Activated CD8-positive, alpha-beta memory T cell treated with anti-CD3 and anti-CD28 coated beads for 36 hours (primary cell): ENCODE data around the gene MGME1. TPM values are rescaled to one million over a fixed set of nuclear protein-coding genes. Genes with fewer than 3 reads are reported as not detected.

Source experiments
- CTCF ChIA-PET: fragments of 350-600 bp; sonication (Branson Sonifier 250); formaldehyde crosslinking; loops from one replicate; lab custom pipeline; 2021; ENCODE audit warnings: antibody characterized with exemption; lab: Charles Lee
- POLR2A ChIA-PET: fragments of 350-600 bp; sonication (Branson Sonifier 250); formaldehyde crosslinking; loops from one replicate; lab custom pipeline; 2021; ENCODE audit warnings: antibody characterized with exemption; lab: Charles Lee
- total RNA-seq, 2 experiments: library from RNA; stranded (reverse); gene quantifications; one replicate each; pipeline ENCODE4 v1.2.3, GENCODE V29; 2021

Gene MGME1
- total RNA-seq, 2 experiments from 2014 or later, result 29.2 to 30.2 TPM

DNA sequence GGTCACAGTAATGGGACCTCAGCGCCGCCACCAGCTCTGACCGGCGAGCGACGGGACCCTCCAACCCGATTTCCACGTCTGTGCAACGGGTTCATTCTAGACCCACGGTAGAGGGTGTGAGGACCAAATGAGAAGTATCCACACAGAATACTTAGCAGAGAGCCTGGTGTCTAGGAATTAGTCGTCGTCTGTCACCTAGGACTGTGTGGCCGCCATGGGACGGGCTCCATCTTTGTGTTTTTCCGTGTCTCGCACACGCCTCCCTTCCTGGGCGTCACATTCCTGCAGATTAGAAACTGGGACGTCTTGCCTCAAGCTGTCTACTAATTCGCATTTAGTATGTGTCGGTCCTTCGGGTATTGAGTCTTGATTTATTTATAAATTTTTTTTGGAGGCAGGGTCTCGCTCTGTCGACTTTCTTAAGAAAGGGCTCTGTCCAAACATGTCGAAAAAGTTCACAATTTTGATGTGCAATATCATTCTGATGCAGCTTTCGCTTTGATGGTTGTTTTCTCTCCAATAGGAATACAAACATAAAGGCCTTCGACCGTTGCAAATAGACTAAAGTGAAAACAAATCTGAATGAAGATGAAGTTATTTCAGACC, 563 bp downstream of the MGME1 start:
- CTCF ChIA-PET, result interaction anchor here (0.6 to 1.5 kb wide), 2 partner anchors 13 to 26 kb away, joined by 3 to 4 read pairs; no protein-coding TSS in a partner anchor
- POLR2A ChIA-PET, result interaction anchor here (0.9 to 1.5 kb wide), 2 partner anchors 11 to 399 kb away, joined by 3 to 4 read pairs; partner anchors contain the start of gene DSTN

DNA sequence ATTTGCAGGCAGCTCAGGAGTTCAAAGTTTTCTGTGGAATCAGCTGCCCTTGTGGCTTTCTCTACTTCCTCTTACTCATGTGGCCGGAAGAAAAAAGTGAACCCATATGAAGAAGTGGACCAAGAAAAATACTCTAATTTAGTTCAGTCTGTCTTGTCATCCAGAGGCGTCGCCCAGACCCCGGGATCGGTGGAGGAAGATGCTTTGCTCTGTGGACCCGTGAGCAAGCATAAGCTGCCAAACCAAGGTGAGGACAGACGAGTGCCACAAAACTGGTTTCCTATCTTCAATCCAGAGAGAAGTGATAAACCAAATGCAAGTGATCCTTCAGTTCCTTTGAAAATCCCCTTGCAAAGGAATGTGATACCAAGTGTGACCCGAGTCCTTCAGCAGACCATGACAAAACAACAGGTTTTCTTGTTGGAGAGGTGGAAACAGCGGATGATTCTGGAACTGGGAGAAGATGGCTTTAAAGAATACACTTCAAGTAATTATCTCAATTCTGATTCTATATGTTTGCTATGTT, 1.1 kb downstream of the MGME1 start:
- CTCF ChIA-PET, result interaction anchor here (0.6 to 1.5 kb wide), 3 partner anchors 14 to 31 kb away, joined by 3 to 4 read pairs (median 3); no protein-coding TSS in a partner anchor
- POLR2A ChIA-PET, result interaction anchor here (0.9 to 1.5 kb wide), 2 partner anchors 11 to 400 kb away, joined by 3 to 4 read pairs; partner anchors contain the start of gene DSTN

DNA sequence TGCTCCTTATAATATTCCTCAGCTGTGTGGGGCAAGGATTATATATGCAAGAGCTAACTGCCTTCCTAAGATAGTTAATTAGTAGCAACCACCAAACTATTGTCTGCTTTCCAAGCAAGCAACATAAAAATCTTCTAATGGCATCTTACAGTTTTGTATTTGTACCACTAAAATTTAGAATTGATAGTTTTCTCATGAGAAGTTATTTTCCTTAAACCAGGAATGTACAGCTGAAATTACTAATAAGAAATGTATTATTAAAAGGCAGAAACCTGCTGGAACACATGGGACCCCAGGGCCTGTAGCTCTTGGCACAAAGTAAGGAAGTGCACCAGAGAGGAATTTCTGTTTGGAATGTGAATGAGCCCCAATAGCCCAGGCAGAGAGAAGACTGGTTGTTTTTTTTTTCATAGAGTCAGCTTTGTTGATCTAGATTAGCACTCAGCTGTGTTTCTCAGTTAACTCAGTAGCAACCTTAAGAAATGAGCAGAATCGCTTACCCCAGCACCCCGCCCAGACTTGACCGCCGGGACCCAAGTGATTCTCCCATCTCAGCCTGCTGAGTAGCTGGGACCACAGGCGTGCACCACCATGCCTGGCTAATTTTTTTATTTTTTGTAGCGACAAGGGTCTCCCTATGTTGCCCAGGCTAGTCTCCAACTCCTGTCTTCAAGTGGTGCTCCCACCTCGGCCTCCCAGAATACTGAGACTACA, 2.6 kb downstream of the MGME1 start:
- ChIA-PET CTCF (interaction anchor here (1.3 to 1.5 kb wide), 2 partner anchors 24 to 33 kb away, joined by 3 to 5 read pairs; no protein-coding TSS in a partner anchor), POLR2A (interaction anchor here (0.9 to 1.1 kb wide), 2 partner anchors 13 to 19 kb away, joined by 4 read pairs; no protein-coding TSS in a partner anchor)

DNA sequence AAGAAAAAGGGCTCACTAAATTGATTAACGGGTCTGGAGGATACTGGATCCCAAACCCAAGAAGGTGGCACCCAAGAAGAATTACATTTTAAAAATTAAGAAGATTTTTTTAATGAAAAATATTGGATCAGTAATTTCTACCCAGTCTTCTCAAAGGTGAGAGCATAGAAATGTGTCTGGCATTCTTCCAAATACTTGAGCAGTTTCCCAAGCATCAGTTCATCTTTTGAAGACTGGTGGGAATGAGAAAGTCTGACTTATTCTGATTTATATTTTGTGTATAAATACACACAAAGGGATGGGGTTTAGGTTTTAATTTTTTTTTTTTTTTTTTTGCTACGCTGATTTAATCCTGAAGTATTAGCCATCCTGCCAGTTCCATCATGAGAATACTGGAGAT, 3.3 kb downstream of the MGME1 start:
- ChIA-PET CTCF (no interaction called here), POLR2A (interaction anchor here (0.9 kb wide), 1 partner anchor 14 kb away, joined by 4 read pairs; no protein-coding TSS in a partner anchor)

DNA sequence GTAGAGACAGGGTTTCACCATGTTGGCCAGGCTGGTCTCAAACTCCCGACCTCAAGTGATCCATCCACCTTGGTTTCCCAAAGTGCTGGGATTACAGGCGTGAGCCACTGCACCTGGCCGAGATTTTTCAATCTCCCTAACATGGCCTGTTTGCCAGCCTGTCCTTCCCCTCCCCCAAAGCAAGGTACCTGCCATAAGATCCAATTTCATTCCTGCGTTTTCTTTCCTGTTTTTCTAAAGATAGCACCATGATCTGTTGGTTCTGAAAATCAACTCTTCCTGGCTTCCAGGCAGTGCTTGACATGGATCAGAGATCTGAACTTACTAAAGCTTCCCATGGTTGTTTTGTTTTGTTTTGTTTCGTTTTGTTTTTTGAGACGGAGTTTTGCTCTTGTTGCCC, 7.5 kb downstream of the MGME1 start:
- POLR2A ChIA-PET, result no interaction called here

DNA sequence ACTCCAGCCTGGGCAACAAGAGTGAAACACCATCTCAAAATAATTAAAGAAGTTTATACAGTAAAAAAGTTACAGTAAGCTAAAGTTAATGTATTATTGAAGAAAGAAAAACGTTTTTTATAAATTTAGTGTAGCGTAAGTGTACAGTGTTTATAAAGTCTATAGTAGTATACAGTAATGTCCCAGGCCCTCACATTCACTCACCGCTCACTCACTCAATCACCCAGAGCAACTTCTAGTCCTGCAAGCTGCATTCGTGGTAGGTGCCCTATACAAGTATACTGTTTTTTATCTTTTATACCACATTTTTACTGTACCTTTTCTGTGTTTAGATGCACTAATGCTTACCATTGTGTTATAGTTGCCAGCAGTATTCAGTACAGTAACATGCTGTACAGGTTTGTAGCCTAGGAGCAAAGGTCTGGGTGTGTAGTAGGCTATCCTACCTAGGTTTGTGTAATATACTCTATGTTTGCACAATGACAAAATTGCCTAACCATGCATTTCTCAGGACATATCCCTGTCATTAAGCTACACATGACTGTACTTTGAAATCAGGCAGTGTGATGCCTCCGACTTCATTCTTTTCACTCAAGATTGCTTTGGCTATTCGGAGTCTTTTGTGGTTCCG, 16.7 kb downstream of the MGME1 start:
- POLR2A ChIA-PET, result no interaction called here
- CTCF ChIA-PET, result no interaction called here

More for the DNA sequence above, 7.5 kb downstream of the MGME1 start:
- CTCF ChIA-PET, result no interaction called here

DNA sequence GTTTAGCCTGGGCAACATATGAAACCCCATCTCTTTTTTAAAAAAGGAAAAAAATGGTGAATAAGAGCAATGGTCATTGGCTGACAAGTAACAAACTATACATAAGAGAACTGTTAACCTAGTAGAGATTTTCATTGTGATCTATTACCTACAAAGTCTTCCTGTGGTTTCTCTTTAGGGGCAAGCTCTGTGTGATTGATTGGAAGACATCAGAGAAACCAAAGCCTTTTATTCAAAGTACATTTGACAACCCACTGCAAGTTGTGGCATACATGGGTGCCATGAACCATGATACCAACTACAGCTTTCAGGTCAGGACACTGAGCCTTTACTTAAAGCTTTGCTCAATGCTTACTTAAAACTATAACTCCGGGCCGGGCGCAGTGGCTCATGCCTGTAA, 19.2 kb downstream of the MGME1 start:
- CTCF ChIA-PET, result interaction anchor here (1.1 kb wide), 1 partner anchor 8 kb away, joined by 4 read pairs; no protein-coding TSS in a partner anchor
- POLR2A ChIA-PET, result no interaction called here

DNA sequence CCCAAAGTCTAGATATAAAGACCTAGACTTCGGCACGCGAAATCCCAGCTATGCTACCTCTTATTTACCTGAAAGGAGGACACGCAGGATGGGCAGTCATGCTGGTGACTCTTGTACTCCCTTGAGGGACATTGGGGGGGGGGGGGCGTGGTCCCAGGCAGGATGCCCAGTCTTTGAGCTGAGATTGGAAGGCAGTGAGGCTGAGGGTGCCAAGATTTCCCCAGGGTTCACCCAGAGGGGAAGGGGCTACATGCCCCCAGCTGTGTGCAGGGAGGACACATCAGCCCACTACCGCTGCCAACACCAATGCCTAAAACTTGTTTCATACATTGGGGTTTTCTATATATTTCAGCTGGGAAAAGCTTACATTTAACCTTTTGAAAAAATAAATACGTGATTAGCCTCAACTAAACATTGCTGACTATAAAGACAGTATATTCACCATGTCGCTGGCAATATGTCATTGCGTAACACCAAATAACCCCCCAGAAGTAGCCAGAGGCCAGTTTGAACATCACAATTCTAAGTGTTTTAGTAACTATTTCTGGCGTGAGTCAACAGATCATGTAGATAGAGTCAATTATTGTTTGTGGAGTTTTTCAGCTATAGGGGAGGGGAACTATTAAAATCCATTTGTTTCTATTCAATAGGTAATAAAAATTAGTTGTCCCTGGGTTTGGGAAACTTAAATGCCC, 21.6 kb downstream of the MGME1 start:
- POLR2A ChIA-PET, result interaction anchor here (1.0 to 1.1 kb wide), 2 partner anchors 19 to 27 kb away, joined by 4 read pairs; no protein-coding TSS in a partner anchor

DNA sequence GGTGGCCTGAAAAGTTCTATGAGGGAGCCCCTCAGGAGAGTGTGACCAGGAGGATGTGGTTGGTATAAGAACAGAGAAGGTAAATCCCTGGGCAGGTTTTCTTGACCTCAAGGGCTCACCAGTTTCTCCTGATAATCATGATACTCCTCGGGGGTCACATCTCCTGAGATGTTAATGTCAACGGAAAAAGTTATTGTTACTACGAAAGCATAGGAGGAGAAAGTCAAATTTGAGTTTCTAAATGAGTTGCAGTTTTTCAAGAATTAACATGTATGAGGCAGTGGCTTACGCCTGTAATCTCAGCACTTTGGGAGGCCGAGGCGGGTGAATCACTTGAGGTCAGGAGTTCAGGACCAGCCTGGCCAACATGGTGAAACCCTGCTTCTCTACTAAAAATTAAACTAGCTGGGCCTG, 23.4 kb downstream of the MGME1 start:
- CTCF ChIA-PET, result interaction anchor here (0.6 to 1.2 kb wide), 2 partner anchors 11 to 24 kb away, joined by 3 read pairs; partner anchors contain the start of gene SNX5
- POLR2A ChIA-PET, result interaction anchor here (0.6 to 1.0 kb wide), 4 partner anchors 12 to 1261 kb away, joined by 3 to 10 read pairs (median 3); partner anchors contain the start of gene RRBP1

More for the DNA sequence above, 21.6 kb downstream of the MGME1 start:
- CTCF ChIA-PET, result interaction anchor here (0.9 kb wide), 1 partner anchor 17 kb away, joined by 4 read pairs; no protein-coding TSS in a partner anchor

DNA sequence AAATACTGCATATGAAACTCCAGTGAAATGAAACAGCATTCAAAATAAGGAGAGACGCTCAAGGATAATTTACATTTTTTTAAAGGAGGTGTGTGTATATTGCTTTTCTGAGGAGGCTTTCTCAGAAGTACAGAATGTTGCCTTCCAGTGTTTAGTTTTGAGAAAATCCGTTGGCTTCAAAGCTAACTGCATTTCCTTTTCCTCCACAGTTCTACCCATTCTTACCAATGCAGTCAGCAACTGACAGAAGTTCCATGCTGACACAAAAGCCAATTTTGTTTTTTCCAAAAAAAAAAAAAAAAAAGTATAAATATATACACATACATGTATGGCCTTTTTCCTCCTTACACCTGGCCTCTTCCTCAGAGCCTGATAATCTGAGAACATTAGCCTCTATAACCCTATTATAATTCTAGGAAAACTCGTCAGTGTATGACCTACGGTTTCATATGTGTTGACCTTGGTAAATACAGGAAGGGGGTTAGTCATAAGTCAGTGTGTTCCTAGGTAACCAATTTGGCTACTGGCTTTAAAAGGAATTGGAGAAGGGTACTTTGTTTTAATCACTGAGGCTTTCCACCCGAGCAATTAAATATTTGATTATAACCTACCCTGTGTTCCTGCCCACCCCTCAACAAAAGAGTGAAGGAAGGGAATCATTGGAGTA, 24.2 kb downstream of the MGME1 start:
- POLR2A ChIA-PET, result interaction anchor here (0.7 to 1.0 kb wide), 3 partner anchors 11 to 504 kb away, joined by 3 to 10 read pairs (median 3); partner anchors contain the start of gene RRBP1
- CTCF ChIA-PET, result interaction anchor here (0.6 to 1.2 kb wide), 2 partner anchors 10 to 25 kb away, joined by 3 read pairs; partner anchors contain the start of gene SNX5

DNA sequence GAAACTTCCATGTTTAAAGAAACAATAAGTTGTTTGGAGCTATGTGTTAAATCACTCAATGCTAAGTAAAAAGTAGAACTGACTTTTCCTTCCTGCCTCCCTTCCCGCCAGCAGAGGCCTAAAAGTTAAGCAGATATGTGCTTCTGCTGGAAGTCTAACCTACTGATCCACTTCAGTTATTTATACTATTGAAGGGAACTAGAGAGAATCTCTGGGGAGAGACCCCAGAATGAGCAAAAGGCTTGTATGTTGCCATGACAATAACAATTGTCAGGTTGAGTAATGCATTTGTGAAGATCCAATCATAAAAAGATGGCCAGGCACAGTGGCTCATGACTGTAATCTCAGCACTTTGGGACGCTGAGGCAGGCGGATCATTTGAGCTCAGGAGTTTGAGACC, 24.7 kb downstream of the MGME1 start:
- ChIA-PET CTCF (interaction anchor here (1.0 to 1.2 kb wide), 2 partner anchors 25 to 313 kb away, joined by 3 read pairs; partner anchors contain the start of gene SNX5), POLR2A (interaction anchor here (1.0 kb wide), 1 partner anchor 311 kb away, joined by 3 read pairs; the partner anchor contains the start of gene RRBP1)

DNA sequence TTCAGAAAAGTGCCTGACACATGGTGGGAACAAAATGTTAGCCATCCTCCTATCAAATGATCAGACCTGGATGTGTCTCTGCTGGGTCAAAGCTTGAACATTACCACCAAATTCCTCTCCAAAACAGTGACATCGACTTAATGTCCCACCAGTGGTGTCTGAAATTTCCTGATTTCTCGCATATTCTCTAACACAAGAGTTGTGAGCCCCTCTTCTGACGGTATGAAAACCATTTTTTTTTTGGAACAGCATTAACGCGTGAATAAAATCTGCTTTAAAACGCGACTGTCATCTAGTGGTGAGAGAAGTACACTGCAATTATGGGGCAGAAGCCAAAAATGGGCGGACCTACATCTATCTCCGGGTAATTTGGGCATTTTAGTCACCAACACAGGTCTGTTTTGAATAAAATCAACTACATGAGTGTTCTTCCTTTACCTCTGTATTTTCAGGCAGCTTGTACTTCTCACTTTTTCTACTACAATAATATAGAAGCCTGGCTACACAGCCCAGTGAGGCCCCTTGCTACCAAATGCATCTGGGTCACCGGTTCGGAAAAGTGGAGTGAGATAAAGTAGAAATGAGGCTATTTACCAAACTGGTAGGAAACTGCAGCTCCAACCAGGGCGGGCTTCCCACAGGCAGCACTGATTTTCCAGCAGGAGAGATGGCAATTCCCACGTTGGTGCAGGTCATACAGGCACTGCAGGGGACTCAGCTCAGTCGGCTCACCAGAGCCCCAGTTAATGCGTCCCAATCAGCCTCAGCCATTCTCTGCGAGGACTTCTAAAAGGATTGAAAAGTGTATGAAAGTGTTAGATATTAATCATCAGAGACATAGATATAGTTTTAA, 27.4 kb downstream of the MGME1 start:
- CTCF ChIA-PET, result interaction anchor here (0.7 to 2.8 kb wide), 19 partner anchors 8 to 568 kb away, joined by 3 to 12 read pairs (median 4); partner anchors contain the start of genes RRBP1 and ZNF133
- POLR2A ChIA-PET, result interaction anchor here (0.5 to 0.8 kb wide), 4 partner anchors 13 to 466 kb away, joined by 3 to 4 read pairs (median 4); no protein-coding TSS in a partner anchor

DNA sequence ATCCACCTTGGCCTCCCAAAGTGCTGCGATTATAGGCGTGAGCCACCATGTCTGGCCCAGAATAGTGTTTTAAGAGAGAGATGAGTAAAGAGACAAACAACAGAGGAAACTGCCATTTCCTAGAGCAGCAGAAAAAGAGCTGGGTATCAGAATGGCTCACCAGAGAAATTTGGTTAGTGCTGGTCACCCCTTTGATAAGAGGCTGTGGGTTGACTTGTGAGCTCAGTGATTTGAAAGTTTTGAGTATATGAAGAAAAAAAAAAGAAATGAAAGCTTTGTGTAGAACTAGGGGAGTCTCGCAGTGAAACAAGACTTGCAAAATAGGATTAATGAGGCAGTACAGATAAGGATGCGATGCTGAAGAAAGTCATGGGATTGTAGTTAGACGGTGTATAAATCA, 29.6 kb downstream of the MGME1 start:
- ChIA-PET CTCF (interaction anchor here (0.6 to 1.3 kb wide), 4 partner anchors 20 to 461 kb away, joined by 3 to 4 read pairs (median 3); no protein-coding TSS in a partner anchor), POLR2A (no interaction called here)

DNA sequence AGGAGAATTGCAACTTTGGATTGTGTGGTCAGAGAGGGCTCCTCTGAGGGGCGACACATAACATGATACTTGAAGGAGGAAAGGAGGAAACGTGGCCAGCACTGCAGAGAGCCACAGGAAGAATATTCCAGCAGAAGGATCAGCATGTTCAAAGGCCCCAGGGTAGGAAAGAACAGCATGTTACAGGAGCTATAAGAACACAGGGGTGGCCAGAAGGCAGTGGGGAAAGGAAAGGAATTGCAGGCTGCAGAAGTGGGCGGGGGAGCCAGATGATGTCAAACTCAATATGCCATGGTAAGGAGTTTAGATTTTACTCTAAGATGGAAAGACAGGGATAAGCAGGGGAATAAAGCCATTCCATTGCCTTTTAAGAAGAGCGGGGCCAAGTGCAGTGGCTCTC, 30.7 kb downstream of the MGME1 start:
- POLR2A ChIA-PET, result interaction anchor here (0.5 to 0.6 kb wide), 2 partner anchors 34 to 59 kb away, joined by 4 to 5 read pairs; no protein-coding TSS in a partner anchor
- CTCF ChIA-PET, result no interaction called here

DNA sequence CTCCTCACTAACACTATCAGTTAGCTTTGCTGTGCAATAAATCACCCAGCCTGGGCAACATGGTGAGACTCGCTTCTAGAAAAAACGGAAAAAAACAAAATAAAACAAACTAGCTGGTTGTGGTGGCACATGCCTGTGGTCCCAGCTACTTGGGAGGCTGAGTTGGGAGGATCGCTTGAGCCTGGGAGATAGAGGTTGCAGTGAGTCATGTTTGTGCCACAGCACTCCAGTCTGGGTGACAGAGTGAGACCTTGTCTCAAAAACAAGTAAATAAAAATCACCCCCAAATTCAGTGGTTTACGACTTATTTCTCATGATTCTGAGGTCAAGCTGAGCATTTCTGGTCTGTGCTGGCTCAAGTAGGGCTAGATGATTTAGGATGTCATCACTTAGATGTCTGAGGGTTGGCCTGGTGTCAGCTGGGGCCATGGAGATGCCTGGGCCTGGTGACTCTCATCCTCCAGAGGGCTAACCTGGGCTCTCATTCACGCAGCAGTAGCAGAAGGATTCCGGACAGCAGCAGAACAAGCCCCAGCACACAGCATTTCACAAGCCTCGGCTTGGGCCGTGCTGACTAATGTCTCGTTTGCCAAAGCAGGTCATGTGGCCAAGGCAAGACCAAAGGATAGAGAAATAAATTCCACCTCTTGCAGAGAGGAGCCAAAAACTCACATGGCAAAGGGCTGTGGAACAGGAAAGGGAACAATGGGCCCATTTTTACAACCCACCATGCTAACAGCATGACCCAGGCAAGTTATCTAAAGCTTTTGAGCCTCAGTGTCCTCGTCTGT, 32.5 kb downstream of the MGME1 start:
- POLR2A ChIA-PET, result no interaction called here
- CTCF ChIA-PET, result no interaction called here
